HepG2 (cell line): Measurements from ENCODE around the gene ENTPD5. TPM values are rescaled to one million over a fixed set of nuclear protein-coding genes. Genes with fewer than 3 reads are reported as not detected.

ENCODE experiments used
- AGO2 ChIP-seq: fragments of 200-400 bp; formaldehyde crosslinking; optimal IDR thresholded peaks from 2 replicates; pipeline ENCODE3; 2017; ENCODE audit warnings: mild to moderate bottlenecking, low read depth, low read length, moderate library complexity
- ATF7-NPFF ChIP-seq: sonication (generic); formaldehyde crosslinking; IDR thresholded peaks from 2 replicates; pipeline ENCODE4 v1.8.1; 2023; ENCODE audit warnings: mild to moderate bottlenecking, low read depth, missing genetic modification reagents, moderate library complexity
- ETV5 ChIP-seq: IDR thresholded peaks from 2 replicates; pipeline ENCODE4 v1.6.1; 2018; ENCODE audit warnings: missing biosample characterization, missing genetic modification reagents, inconsistent platforms, borderline replicate concordance
- EZH2 ChIP-seq: conservative IDR thresholded peaks from 2 replicates; pipeline ENCODE4 v1.6.1; 2012; ENCODE audit warnings: mild to moderate bottlenecking, low read depth, low read length, moderate library complexity
- HINFP ChIP-seq: sonication (generic); formaldehyde crosslinking; IDR thresholded peaks from 2 replicates; pipeline ENCODE4 v1.4.0; 2020; ENCODE audit warnings: low read depth, mild to moderate bottlenecking, missing genetic modification reagents
- IRF2 ChIP-seq: IDR thresholded peaks from 2 replicates; pipeline ENCODE4 v1.6.1; 2018; ENCODE audit warnings: missing genetic modification reagents, missing compliant biosample characterization
- KMT2A ChIP-seq: sonication (generic); formaldehyde crosslinking; IDR thresholded peaks from 2 replicates; pipeline ENCODE4 v1.4.0; 2020; ENCODE audit warnings: missing genetic modification reagents
- NFE2 ChIP-seq: sonication (generic); formaldehyde crosslinking; IDR thresholded peaks from 2 replicates; pipeline ENCODE4 v1.4.0; 2020; ENCODE audit warnings: missing genetic modification reagents
- NFKBIZ ChIP-seq: IDR thresholded peaks from 2 replicates; pipeline ENCODE4 v1.6.1; 2018; ENCODE audit warnings: missing genetic modification reagents, missing compliant biosample characterization
- NONO ChIP-seq, 2 experiments: fragments of 450-650 bp in 1 of 2; sonication (generic) in 1 of 2; formaldehyde crosslinking in 1 of 2; IDR thresholded peaks in 1 of 2; conservative IDR thresholded peaks in 1 of 2; 2 replicates each; pipeline versions ENCODE4 v1.6.1 to v1.8.0; 2017 to 2022; ENCODE audit warnings: mild to moderate bottlenecking in 1 of 2, missing genetic modification reagents in 1 of 2, moderate library complexity in 1 of 2
- NR2F2 ChIP-seq: IDR thresholded peaks from 2 replicates; pipeline ENCODE4 v1.6.1; 2012; ENCODE audit warnings: low read depth, inconsistent platforms, borderline replicate concordance
- NRL ChIP-seq: sonication (generic); formaldehyde crosslinking; IDR thresholded peaks from 2 replicates; pipeline ENCODE4 v1.5.0; 2020; ENCODE audit warnings: missing genetic modification reagents, mild to moderate bottlenecking, moderate library complexity, borderline replicate concordance
- SNAI1 ChIP-seq: sonication (generic); formaldehyde crosslinking; IDR thresholded peaks from 2 replicates; pipeline ENCODE4 v1.5.0; 2020; ENCODE audit warnings: mild to moderate bottlenecking, missing genetic modification reagents, borderline replicate concordance
- TRAFD1 ChIP-seq: sonication (generic); formaldehyde crosslinking; IDR thresholded peaks from 2 replicates; pipeline ENCODE4 v1.5.1; 2020; ENCODE audit warnings: missing genetic modification reagents, mild to moderate bottlenecking, borderline replicate concordance
- ZBTB39 ChIP-seq: sonication (generic); formaldehyde crosslinking; IDR thresholded peaks from 2 replicates; pipeline ENCODE4 v1.5.0; 2020; ENCODE audit warnings: missing genetic modification reagents
- ZNF598 ChIP-seq: sonication (generic); formaldehyde crosslinking; IDR thresholded peaks from 2 replicates; pipeline ENCODE4 v1.5.1; 2020; ENCODE audit warnings: mild to moderate bottlenecking, missing genetic modification reagents, borderline replicate concordance
- ZNF841 ChIP-seq: sonication (generic); formaldehyde crosslinking; IDR thresholded peaks from 2 replicates; pipeline ENCODE4 v1.8.1; 2023; ENCODE audit warnings: missing genetic modification reagents, borderline replicate concordance
- polyA plus RNA-seq, 8 experiments: library from polyadenylated mRNA; depleted of rRNA in 3 of 8; stranded (reverse) in 7 of 8; unstranded in 1 of 8; fragments of >200 nt; fragmentation: Illumina TruSeq in 4 of 8; extraction: Trizol in 4 of 8; gene quantifications; 2 replicates each; pipeline versions ENCODE4 v1.2.1 to v1.2.3, GENCODE V29; 2011 to 2016; ENCODE audit warnings: low read depth in 4 of 8, missing spikeins in 1 of 8, mixed read lengths in 1 of 8; ENCODE audit not compliant: insufficient read depth in 1 of 8
- total RNA-seq, 5 experiments: library from RNA; depleted of rRNA; stranded (reverse); fragments of >200 nt; fragmentation: Illumina TruSeq; extraction: Trizol; gene quantifications; 2 replicates each; pipeline ENCODE4 v1.2.3, GENCODE V29; 2016; ENCODE audit warnings: low read depth in 1 of 5
- TF ChIP-seq, protein P1 (sequence below): sonication (generic); formaldehyde crosslinking; IDR thresholded peaks from 2 replicates; pipeline ENCODE4 v1.4.0; 2020; ENCODE audit warnings: missing genetic modification reagents

ENTPD5 gene
- total and polyA plus RNA-seq, 2 of the 13 experiments (the other 11 are each of a cell fraction or from before 2014, with no cell fraction given) = 33.8 to 43.3 TPM

DNA sequence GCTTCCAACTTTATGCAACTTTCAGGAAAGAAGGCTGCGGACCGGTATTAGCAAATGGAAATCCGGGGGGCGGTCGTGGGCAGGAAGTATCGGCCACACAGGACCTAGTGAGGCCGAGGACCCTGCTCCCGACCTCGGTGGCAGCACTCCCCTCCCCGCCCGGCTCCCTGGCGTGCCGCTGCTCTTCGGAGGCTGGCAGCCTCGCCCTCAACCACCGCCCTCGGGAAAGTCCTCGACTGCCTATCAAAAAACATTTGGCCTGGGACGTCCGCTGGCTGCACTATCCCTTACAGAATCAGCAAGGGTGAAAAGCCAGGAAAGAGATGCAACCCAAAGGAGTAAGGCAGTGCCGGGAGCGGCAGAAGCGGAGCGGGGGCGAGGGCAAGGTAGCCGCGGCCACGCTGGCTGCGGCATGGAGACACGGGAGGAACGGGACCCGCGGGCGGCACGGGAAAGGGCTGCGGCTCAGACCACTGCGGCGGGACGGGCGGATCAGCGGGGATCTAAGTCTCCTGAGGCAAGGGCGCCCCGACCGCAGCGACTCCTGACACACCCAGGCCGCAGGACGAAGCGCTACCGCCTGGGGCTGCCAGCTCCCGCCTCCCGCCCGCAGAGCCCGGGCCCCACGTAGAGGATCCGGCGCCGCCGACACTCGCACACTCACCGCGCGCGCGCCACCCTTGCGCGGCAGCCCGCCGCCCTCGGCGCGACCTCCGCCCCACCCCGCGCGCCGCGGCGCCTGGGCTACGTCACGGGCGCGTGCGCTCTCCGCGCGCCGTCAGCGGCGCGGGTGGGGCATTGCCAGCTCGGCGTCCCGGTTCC lies at the start of gene ENTPD5, which contains the start of gene BBOF1 (continued):
- TF ChIP-seq, protein P1, sequence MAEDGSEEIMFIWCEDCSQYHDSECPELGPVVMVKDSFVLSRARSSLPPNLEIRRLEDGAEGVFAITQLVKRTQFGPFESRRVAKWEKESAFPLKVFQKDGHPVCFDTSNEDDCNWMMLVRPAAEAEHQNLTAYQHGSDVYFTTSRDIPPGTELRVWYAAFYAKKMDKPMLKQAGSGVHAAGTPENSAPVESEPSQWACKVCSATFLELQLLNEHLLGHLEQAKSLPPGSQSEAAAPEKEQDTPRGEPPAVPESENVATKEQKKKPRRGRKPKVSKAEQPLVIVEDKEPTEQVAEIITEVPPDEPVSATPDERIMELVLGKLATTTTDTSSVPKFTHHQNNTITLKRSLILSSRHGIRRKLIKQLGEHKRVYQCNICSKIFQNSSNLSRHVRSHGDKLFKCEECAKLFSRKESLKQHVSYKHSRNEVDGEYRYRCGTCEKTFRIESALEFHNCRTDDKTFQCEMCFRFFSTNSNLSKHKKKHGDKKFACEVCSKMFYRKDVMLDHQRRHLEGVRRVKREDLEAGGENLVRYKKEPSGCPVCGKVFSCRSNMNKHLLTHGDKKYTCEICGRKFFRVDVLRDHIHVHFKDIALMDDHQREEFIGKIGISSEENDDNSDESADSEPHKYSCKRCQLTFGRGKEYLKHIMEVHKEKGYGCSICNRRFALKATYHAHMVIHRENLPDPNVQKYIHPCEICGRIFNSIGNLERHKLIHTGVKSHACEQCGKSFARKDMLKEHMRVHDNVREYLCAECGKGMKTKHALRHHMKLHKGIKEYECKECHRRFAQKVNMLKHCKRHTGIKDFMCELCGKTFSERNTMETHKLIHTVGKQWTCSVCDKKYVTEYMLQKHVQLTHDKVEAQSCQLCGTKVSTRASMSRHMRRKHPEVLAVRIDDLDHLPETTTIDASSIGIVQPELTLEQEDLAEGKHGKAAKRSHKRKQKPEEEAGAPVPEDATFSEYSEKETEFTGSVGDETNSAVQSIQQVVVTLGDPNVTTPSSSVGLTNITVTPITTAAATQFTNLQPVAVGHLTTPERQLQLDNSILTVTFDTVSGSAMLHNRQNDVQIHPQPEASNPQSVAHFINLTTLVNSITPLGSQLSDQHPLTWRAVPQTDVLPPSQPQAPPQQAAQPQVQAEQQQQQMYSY = no peak
- TF ChIP-seq ATF7-NPFF (CRISPR knock-in tag) = peak; percentile 79; the same call in 1 of the 2 replicates
- TF ChIP-seq ZNF598 (CRISPR knock-in tag) = no peak; the same call in 1 of the 2 replicates
- peak; percentile 26; the same call in 1 of the 2 replicates for TF ChIP-seq NFKBIZ
- no peak for TF ChIP-seq ZBTB39 (CRISPR knock-in tag)
- no peak for TF ChIP-seq NONO (IDR thresholded peaks at IDR 0.05)
- no peak; the same call in 1 of the 2 replicates for TF ChIP-seq NONO (CRISPR knock-in tag; conservative IDR thresholded peaks at IDR 0.05)
- TF ChIP-seq ZNF841 (CRISPR knock-in tag) = no peak
- TF ChIP-seq NFE2 (CRISPR knock-in tag) = no peak
- peak; percentile 93 for TF ChIP-seq AGO2
- peak; percentile 89 for TF ChIP-seq NRL (CRISPR knock-in tag)
- TF ChIP-seq IRF2 (CRISPR knock-in tag) = no peak
- peak; percentile 60 for TF ChIP-seq KMT2A (CRISPR knock-in tag)
- no peak for TF ChIP-seq NR2F2
- TF ChIP-seq SNAI1 (CRISPR knock-in tag) = peak; percentile 51; the same call in 1 of the 2 replicates
- TF ChIP-seq ETV5 = peak; percentile 15
- 0 out of 2 replicates have a peak, but pooled peaks have one; percentile 47 for TF ChIP-seq TRAFD1
- no peak for TF ChIP-seq HINFP
- no peak for TF ChIP-seq EZH2
